Lung (tissue), 12 donors: Measurements from ENCODE around the gene RELN. TPM values are rescaled to one million over a fixed set of nuclear protein-coding genes. Genes with fewer than 3 reads are reported as not detected.
A peak's percentile ranks its signal among the peaks of the same experiment; 100 is the strongest.

ENCODE experiments used
- ATAC-seq: fragments of 200-7000 bp; cut with Tn5 transposase; one replicate; pipeline ENCODE4 v1.9.1; 2020; ENCODE audit warnings: moderate number of reproducible peaks; ENCODE audit not compliant: insufficient read depth, low FRiP score
- DNase-seq, 3 donors: peaks; one replicate each; pipeline ENCODE4 v3.0.0-alpha.2; 2013 to 2017
- H3K27ac ChIP-seq, 2 donors: one replicate each; pipeline ENCODE4 v1.5.1; 2013; ENCODE audit warnings: mild to moderate bottlenecking in 2 of 2, moderate library complexity in 2 of 2, control low read depth in 1 of 2, inconsistent platforms in 1 of 2, low read depth in 1 of 2, low read length in 1 of 2
- H3K27me3 ChIP-seq, 3 donors: one replicate each; pipeline ENCODE4 v1.5.1; 2013; ENCODE audit warnings: low read length in 2 of 3; ENCODE audit not compliant: control insufficient read depth in 3 of 3, insufficient read depth in 3 of 3
- H3K36me3 ChIP-seq, 4 donors: one replicate each; pipeline ENCODE4 v1.5.1; 2013; ENCODE audit warnings: low read length in 4 of 4, mild to moderate bottlenecking in 1 of 4, moderate library complexity in 1 of 4; ENCODE audit not compliant: control insufficient read depth in 4 of 4, insufficient read depth in 4 of 4
- H3K4me1 ChIP-seq, 5 donors: one replicate each; pipeline ENCODE4 v1.5.1; 2013; ENCODE audit warnings: low read length in 5 of 5, mild to moderate bottlenecking in 2 of 5, moderate library complexity in 1 of 5; ENCODE audit not compliant: control insufficient read depth in 5 of 5, insufficient read depth in 5 of 5
- H3K4me3 ChIP-seq: one replicate; pipeline ENCODE4 v1.5.1; 2013; ENCODE audit warnings: mild to moderate bottlenecking, control low read depth, moderate library complexity
- H3K9ac ChIP-seq, 2 donors: one replicate each; pipeline ENCODE4 v1.5.1; 2013; ENCODE audit warnings: low read length in 2 of 2, control low read depth in 1 of 2; ENCODE audit not compliant: insufficient read depth in 1 of 2
- H3K9me3 ChIP-seq, 4 donors: one replicate each; pipeline ENCODE4 v1.5.1; 2013; ENCODE audit warnings: low read length in 3 of 4, mild to moderate bottlenecking in 1 of 4, moderate library complexity in 1 of 4; ENCODE audit not compliant: control insufficient read depth in 4 of 4, insufficient read depth in 3 of 4
- CTCF ChIP-seq: IDR thresholded peaks from 2 replicates; pipeline ENCODE4 v1.5.1; 2012; ENCODE audit warnings: mild to moderate bottlenecking; ENCODE audit errors: control extremely low read depth, extremely low read depth
- WGBS, 2 donors: extraction: QIAGEN DNeasy Blood & Tissue Kit; methylation state at CpG; one replicate each; pipeline ENCODE4 v1.1.7; 2013; 5-methylcytosine and 5-hydroxymethylcytosine counted together
- polyA plus RNA-seq, 2 donors: library from polyadenylated mRNA; stranded (reverse); fragments of 200-250 nt; gene quantifications; one replicate each; pipeline ENCODE4 v1.2.1, GENCODE V29; 2013
- total RNA-seq, 2 donors: library from RNA; depleted of rRNA in 1 of 2; stranded (reverse); fragments of >200 nt in 1 of 2; gene quantifications; one replicate each; pipeline ENCODE4 v1.2.1, GENCODE V29; 2014 to 2021
- donor health status: control.
- donor health status: control.
- donor health status: Bipolar disorder and iron deficiency.
- donor health status: healthy.
- donor health status: DM: yes; HTN: yes; CAD: no.

RELN gene
- total and polyA plus RNA-seq, 4 donors, result 0.24 to 7.7 (median 2.0) TPM

GRCh38 chr7:104024632-104025031 is 35.2 kb upstream of the RELN start:
- no peak for TF ChIP-seq CTCF
- 75 to 77% methylated on average over 2 of the region's 2 CpGs for WGBS, 2 donors
- Histone ChIP-seq H3K36me3 (no peaks in the 10 kb centered on the region), H3K4me3 (no peak overlapping the region), H3K9me3 (peaks cover 0 to 8% (median 0%) of the 10 kb centered on the region in 4 donors), H3K4me1 (no peaks in the 10 kb centered on the region), H3K27me3 (no peaks in the 10 kb centered on the region), H3K9ac (no peak overlapping the region), H3K27ac (no peak overlapping the region)
- no peak for DNase-seq
- ATAC-seq, result no peak

GRCh38 chr7:104023100-104023499 is 33.6 kb upstream of the RELN start:
- Histone ChIP-seq H3K27me3 (no peaks in the 10 kb centered on the region), H3K4me1 (no peaks in the 10 kb centered on the region), H3K36me3 (no peaks in the 10 kb centered on the region), H3K9me3 (peaks cover 0 to 8% (median 0%) of the 10 kb centered on the region in 4 donors), H3K27ac (no peak overlapping the region), H3K9ac (no peak overlapping the region), H3K4me3 (no peak overlapping the region)
- DNase-seq, result no peak
- no peak for TF ChIP-seq CTCF
- ATAC-seq, result no peak
- WGBS, 2 donors, result 95 to 96% methylated on average over 3 of the region's 3 CpGs

- H3K4me1 ChIP-seq, result no peaks in the 10 kb centered on the region
- H3K27ac ChIP-seq, result no peak overlapping the region
- no peak overlapping the region for H3K9ac ChIP-seq
- ATAC-seq (no peak), DNase-seq (no peak)
- peaks cover 0 to 8% (median 0%) of the 10 kb centered on the region in 4 donors for H3K9me3 ChIP-seq
- WGBS, 2 donors, result 89 to 90% methylated on average over 1 of the region's 1 CpG
- TF ChIP-seq CTCF, result no peak
- no peaks in the 10 kb centered on the region for H3K36me3 ChIP-seq
- H3K27me3 ChIP-seq, result no peaks in the 10 kb centered on the region
- no peak overlapping the region for H3K4me3 ChIP-seq
Measured at GRCh38 chr7:104018425-104018824, 29.0 kb upstream of the RELN start.

GRCh38 chr7:104017001-104017400 is 27.5 kb upstream of the RELN start:
- 20 to 36% methylated on average over 2 of the region's 2 CpGs for WGBS, 2 donors
- DNase-seq (peak in 1 of 3 donors; percentile 2), ATAC-seq (no peak)
- no peak overlapping the region for H3K9ac ChIP-seq
- H3K4me3 ChIP-seq, result no peak overlapping the region
- peaks cover 0 to under 1% (median 0%) of the 10 kb centered on the region in 4 donors for H3K9me3 ChIP-seq
- no peak overlapping the region for H3K27ac ChIP-seq
- no peaks in the 10 kb centered on the region for H3K36me3 ChIP-seq
- H3K4me1 ChIP-seq, result no peaks in the 10 kb centered on the region
- TF ChIP-seq CTCF, result no peak
- no peaks in the 10 kb centered on the region for H3K27me3 ChIP-seq
